Activated T-cell treated with anti-CD3 and anti-CD28 coated beads for 48 hours (primary cell): ENCODE measurements around the gene RETREG1.
"Not testable (repeated sequence)": the region's sequence is repeated elsewhere in the genome, so short reads cannot be mapped to it uniquely, and the experiment has no call there.

Experiments used
- DNase-seq: peaks from one replicate; pipeline ENCODE4 v3.0.0-alpha.2; 2020; ENCODE audit warnings: low read depth

RETREG1 gene

DNA sequence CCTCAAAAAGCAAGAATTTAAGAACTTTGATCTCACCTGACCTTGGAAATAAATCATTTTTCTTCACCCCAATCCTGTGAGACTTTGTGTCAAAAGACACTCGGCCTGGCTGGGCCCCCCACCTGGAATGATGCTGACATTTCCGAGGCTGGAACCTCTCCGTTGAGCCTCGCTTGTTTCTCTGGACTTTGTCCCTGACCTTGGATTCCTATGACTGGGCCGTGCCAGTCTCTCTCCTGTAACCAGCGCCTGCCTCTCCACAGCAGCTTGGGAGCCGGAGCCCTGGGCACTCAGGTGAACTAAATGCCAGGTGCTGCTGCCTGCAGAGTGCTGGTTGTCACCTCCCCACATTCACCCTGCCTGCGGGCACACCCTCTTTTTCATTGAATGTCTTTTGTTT lies 62.7 kb downstream of the RETREG1 start:
- DNase-seq, result no peak

DNA sequence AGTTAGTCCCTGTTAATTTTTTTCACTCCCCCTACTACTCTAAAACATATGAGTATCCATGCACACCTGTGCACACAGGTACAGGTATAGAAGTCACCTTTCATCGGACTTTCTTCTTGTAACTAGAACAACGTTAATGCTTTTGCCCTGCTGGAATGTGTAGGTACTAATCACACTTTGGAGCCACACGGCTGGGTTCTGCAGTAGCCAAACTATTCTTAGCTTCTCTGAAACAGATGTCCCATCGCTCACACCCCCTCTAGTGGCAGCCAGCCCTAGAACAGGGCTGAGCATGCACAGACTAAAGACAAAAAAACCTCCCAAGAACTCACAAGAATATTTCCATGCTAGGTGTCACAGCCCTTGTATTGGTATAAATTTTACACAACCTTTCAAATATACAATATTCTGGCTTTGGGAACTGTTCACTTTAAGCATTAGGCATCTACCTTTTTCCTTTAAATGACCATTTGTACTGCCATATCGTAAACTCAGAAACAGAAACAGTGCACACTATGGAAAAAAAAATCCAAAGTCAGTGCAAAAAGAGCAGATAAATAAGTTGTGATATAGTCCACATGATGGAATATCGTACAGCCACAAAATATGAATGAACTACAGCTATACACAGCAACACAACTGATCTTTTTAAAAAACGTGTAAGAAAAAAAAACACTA lies 64.0 kb downstream of the RETREG1 start:
- DNase-seq, result peak; percentile 37

DNA sequence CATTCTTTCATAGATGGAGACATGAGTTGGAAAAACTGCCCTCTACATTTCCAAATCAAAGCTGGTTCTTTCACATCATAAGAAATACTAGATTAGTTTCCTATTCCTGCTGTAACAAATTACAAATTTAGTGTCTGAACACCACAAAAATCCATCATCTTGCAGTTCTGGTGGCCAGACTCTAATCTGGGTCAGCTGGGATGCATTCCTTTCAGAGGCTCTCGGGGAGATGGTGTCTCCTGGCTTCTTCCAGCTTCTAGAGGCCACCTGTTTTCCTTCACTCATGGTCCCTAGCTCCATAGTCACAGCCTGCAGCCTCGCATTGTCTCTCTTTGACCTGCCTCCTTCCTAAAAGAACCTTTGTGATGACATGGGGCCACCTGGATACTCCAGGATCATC lies 65.2 kb downstream of the RETREG1 start:
- no peak for DNase-seq

- peak; percentile 19 for DNase-seq
Measured at GRCh38 chr5:16550316-16550952, 66.4 kb downstream of the RETREG1 start.

GRCh38 chr5:16549491-16550206 lies 67.1 kb downstream of the RETREG1 start:
- no peak for DNase-seq

- no peak for DNase-seq
Measured at GRCh38 chr5:16548812-16549211, 68.0 kb downstream of the RETREG1 start.

DNA sequence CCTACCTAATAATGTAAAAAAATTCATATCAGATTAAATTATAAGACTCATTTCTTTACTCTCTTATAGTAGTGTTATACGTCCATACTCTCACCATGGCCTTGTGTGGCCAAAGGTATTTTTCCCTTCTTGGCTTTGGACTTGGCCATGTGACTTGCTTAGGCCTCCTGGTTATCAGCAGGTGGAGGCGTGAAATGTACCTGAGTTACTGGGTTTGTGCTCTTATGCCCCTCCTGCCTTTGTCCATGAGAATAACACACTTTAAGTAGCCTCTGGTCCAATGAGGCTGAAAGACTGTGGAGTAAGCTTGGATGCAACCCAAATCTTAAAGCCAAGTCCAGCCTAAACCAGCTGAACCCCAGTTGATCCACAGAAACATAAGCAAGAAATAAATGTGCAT lies 68.7 kb downstream of the RETREG1 start:
- DNase-seq, result no peak

DNA sequence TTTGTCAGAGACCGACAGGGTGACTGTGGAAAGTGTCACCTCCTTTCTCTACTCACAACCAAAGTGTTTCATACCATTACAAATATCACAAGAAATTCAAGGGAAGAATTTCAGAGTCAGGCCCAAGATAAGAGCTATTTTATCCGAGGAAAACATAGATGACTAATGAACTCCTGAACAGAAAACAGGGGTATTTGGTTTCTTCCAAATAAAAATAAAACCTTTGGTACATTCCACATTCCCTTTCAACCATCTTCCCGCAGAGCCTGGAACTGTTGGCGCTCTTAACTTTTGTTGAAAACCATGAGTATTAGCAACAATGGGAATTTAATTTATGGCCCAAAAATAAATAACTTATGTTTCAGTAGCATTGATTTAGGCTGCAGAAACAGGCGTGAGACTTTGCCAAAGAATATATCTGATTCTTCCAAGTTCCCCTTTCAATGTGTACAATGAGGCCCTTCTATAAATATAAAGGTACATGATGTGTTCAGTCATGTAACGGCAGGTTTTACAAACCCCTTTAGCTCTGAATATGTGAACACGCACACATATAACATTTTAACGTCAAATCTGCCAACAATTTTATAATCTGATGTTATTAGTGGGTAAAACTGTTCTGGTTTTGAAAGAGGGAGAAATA lies 69.5 kb downstream of the RETREG1 start:
- DNase-seq, result no peak

DNA sequence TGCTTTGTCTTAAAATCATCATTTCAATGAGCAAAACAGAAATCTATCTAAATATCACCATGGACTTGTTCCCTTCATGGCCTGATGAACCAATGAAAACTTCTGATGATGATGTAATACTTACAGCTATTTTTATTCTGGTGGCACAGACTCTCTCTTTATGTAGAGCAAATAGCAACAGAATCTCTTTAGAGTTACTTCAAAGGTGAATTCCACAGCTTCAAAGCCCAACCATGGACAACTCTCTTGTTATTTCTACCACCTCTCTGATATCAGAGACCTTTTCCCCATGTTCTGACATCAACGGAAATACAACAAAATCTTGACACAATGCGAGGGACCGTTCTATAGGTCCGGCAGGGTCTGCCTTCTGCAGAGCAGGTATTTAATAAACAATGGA lies 70.1 kb downstream of the RETREG1 start:
- DNase-seq, result no peak

DNA sequence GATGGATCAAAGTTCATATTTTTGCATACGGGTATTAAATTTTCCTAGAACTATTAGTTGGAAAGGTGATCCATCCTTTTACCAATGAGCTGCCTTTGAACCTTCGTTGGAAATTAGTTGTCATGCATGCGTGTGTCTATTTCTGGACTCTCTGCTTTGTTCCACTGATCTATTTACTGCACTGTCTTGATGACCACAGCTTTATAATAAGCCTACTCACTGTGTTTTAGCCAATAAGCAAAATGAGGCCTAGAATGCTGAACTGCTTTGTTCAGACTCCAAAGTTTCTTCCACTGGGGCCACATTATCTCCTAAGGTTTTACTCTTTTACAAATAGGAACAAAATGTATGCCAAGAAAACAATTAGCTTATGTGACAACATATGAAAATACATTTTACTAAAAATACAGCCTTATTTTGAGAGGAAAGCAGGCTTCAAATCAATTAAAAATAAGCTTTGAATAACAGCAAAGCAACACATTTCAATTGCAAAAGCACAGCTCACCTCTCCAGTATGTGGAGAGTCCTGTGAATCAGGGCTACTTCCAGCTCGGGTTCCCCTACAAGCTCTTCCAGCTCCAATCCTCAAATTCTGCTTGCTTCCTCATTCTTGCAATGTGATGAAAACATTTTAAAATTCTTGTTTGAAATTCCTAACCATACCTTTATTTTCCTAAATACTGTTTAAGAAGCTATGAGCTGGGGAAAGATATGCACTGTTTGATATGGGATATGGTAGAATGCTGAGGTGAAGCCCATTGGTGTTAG lies 72.0 kb downstream of the RETREG1 start:
- no peak for DNase-seq

DNA sequence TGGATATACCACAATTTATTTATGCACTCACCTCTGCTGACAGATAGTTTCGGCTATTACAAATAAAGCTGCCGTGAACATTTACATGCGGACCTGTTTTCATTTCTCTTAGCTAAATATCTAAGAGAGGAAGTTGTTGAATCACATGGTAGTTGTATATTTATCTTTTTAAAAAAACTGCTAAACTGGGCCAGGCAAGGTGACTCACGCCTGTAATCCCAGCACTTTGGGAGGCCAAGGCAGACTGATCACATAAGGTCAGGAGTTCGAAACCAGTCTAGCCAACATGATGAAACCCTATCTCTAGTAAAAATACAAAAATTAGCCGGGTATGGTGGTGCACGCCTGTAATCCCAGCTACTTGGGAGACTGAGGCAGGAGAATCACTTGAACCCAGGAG lies 73.6 kb downstream of the RETREG1 start:
- DNase-seq, result not testable (repeated sequence)

GRCh38 chr5:16542236-16542635 lies 74.6 kb downstream of the RETREG1 start:
- DNase-seq, result no peak

- not testable (repeated sequence) for DNase-seq
Measured at GRCh38 chr5:16541592-16541991, 75.2 kb downstream of the RETREG1 start.

- DNase-seq, result no peak
Measured at GRCh38 chr5:16540421-16540820, 76.4 kb downstream of the RETREG1 start.

- DNase-seq, result no peak
Measured at GRCh38 chr5:16539169-16539666, 77.6 kb downstream of the RETREG1 start.

DNA sequence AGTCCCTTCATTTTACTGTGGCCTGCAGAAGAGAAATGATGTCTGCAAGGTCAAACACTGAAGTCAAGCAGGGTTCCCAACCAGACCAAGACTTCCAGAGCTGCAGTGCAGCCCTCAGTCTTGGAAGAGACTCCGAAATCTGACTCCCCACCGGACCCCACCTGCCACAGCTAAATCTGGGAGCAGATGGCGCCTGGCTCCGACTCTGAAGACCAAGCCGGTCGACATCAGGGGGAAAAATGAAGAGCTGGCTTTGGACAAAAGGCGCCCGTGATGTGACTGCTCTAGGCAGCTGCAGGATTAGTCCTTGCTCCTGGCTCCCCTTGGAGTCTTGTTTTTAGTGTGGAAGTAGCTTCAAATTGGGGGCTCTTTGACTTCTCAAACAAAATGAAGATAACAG lies 78.8 kb downstream of the RETREG1 start:
- no peak for DNase-seq

DNA sequence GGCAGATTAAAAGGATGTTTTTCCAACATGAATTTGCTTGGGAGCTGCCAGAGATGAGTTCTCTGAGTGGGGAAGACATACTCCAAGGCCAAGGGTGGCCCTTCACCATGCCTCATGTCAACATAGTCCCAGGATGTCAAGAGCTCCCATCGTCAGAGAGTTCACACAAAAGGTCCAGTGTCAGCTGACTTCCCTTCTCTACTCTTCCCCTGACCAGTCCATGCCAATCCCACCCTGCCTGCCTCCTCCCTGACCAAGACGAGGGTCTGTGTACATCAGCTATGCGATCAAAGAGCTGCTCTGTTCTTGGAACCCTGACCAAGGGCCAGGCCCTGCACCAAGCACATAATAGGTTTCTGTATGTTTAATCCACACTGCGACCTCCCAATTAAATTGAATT lies 80.0 kb downstream of the RETREG1 start:
- no peak for DNase-seq

- no peak for DNase-seq
Measured at GRCh38 chr5:16536246-16536645, 80.6 kb downstream of the RETREG1 start.

DNA sequence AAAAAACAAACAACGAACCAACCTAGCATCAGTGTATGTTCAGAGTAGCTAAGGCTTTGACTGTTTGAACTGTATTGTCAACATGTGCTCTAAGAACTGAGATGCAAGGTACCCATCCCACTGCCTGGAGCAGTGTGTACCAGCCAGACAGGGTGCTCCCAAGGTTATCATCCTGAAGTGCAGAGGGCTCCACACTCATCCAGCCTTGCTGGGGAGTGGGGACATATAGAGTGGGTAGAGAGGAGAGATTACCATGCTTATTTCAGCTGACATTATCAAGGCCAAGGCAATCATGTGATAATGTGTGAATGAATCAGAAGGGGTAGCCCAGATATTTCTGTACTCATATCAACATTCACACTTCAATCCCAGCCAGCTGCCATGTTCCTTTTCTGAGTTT lies 82.5 kb downstream of the RETREG1 start:
- DNase-seq, result no peak

DNA sequence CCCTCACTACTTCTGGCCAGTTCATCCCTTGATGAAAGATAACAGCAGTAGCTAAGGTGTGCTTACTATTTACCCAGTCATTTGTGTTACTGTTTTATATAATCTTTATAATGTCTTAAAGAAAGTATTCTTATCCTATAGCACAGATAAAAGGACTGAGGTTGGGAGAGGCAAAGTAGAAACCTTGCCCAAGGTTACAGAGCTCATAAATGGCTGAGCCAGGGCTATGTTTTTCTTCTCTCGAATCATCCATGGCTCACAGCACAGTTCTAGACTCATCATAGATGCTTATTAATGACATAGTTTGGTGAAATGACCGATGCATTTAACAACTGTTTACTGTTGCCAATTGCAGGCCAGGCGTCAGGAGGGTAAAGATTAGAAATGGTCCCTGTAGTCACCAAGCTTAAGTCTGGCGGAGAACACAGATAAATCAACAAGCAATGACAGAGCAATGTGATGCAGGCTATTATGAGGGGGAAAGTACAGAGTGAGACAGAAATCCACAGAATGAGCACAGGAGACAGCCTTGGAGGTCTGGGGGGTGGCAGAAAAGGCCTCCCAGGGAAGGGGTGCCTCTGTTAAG lies 85.6 kb downstream of the RETREG1 start:
- no peak for DNase-seq

GRCh38 chr5:16529306-16529705 lies 87.5 kb downstream of the RETREG1 start:
- DNase-seq, result no peak
